NCI-H1417 treated with DMSO at 0.1 percent for 48 hours (cell line): ENCODE data around the gene TP53BP1.

Experiments used
- DNase-seq: peaks from one replicate; lab custom pipeline; 2025; lab: John Stamatoyannopoulos, UW

TP53BP1 gene

GRCh38 chr15:43520138-43520537 lies 27.2 kb upstream of the TP53BP1 start:
- no peak for DNase-seq

- DNase-seq: no peak
Observed at GRCh38 chr15:43519196-43519595, 26.2 kb upstream of the TP53BP1 start.

GRCh38 chr15:43518197-43518761 lies 25.3 kb upstream of the TP53BP1 start:
- no peak for DNase-seq

- DNase-seq: no peak
Observed at GRCh38 chr15:43517354-43518196, 24.6 kb upstream of the TP53BP1 start, which contains the start of gene MAP1A. MAP1A (plus strand) TSS chr15:43517608; CDS start chr15:43521474, 3,866 bp downstream.

- no peak for DNase-seq
Observed at GRCh38 chr15:43516801-43517353, 23.9 kb upstream of the TP53BP1 start.

- no peak for DNase-seq
Observed at GRCh38 chr15:43516185-43516584, 23.2 kb upstream of the TP53BP1 start.

- DNase-seq: no peak
Observed at GRCh38 chr15:43515741-43516140, 22.8 kb upstream of the TP53BP1 start.

GRCh38 chr15:43514241-43515057 lies 21.5 kb upstream of the TP53BP1 start:
- DNase-seq: no peak

GRCh38 chr15:43513550-43513949 lies 20.6 kb upstream of the TP53BP1 start:
- no peak for DNase-seq

GRCh38 chr15:43511012-43511885 lies 18.3 kb upstream of the TP53BP1 start:
- DNase-seq: no peak

GRCh38 chr15:43510200-43511011 lies 17.4 kb upstream of the TP53BP1 start:
- peak; percentile 87 for DNase-seq

- no peak for DNase-seq
Observed at GRCh38 chr15:43509660-43510199, 16.8 kb upstream of the TP53BP1 start.

GRCh38 chr15:43508991-43509659 lies 16.2 kb upstream of the TP53BP1 start:
- no peak for DNase-seq

- no peak for DNase-seq
Observed at GRCh38 chr15:43508421-43508820, 15.5 kb upstream of the TP53BP1 start.

- DNase-seq: no peak
Observed at GRCh38 chr15:43505738-43506137, 12.8 kb upstream of the TP53BP1 start.

GRCh38 chr15:43499635-43500034 lies 6.7 kb upstream of the TP53BP1 start:
- no peak for DNase-seq

GRCh38 chr15:43498990-43499389 lies 6.0 kb upstream of the TP53BP1 start:
- no peak for DNase-seq

- no peak for DNase-seq
Observed at GRCh38 chr15:43493703-43494472, 932 bp upstream of the TP53BP1 start.

- DNase-seq: no peak
Observed at GRCh38 chr15:43492266-43492665, 690 bp downstream of the TP53BP1 start.
